HPDE6-E6E7 (cell line): ENCODE data around the gene POGZ.

Experiments
- DNase-seq: peaks from one replicate; pipeline ENCODE4 v3.0.0; 2011; ENCODE audit warnings: missing footprints; ENCODE audit errors: extremely low spot score

POGZ gene

GRCh38 chr1:151372058-151372934, 87.0 kb downstream of the POGZ start, which contains the start of gene SELENBP1:
SELENBP1 (minus strand) TSS chr1:151372705; CDS start chr1:151372641, 64 bp downstream.
- no peak for DNase-seq

GRCh38 chr1:151371370-151372057, 87.8 kb downstream of the POGZ start:
- no peak for DNase-seq

- no peak for DNase-seq
These were observed 88.9 kb downstream of the POGZ start for GRCh38 chr1:151370211-151370911.

GRCh38 chr1:151369621-151370048, 89.7 kb downstream of the POGZ start:
- no peak for DNase-seq

- no peak for DNase-seq
These were observed 90.0 kb downstream of the POGZ start for GRCh38 chr1:151369302-151369610.

- no peak for DNase-seq
These were observed 90.6 kb downstream of the POGZ start for GRCh38 chr1:151368393-151369301.

GRCh38 chr1:151367658-151368392, 91.5 kb downstream of the POGZ start:
- DNase-seq, result no peak

- DNase-seq, result no peak
These were observed 94.3 kb downstream of the POGZ start for GRCh38 chr1:151364996-151365395.

GRCh38 chr1:151362308-151363155, 96.8 kb downstream of the POGZ start:
- DNase-seq, result no peak

GRCh38 chr1:151361883-151362282, 97.4 kb downstream of the POGZ start:
- DNase-seq, result no peak

- DNase-seq, result no peak
These were observed 102.6 kb downstream of the POGZ start for GRCh38 chr1:151356696-151357095.
